Activated CD4-positive, alpha-beta T cell treated with anti-CD3 and anti-CD28 coated beads, Interleukin-2, amount 10 ng/mL, durations not matched to agents 24 days and 14 days (primary cell): ENCODE measurements around the gene TMEM72. TPM values are rescaled to one million over a fixed set of nuclear protein-coding genes. Genes with fewer than 3 reads are reported as not detected.

ENCODE experiments used
- DNase-seq: peaks from one replicate; pipeline ENCODE4 v3.0.0; 2022
- H3K27ac Mint-ChIP-seq: one replicate; pipeline ENCODE4 v1.8.0; 2022; ENCODE audit warnings: mild to moderate bottlenecking, mixed read lengths
- H3K27me3 Mint-ChIP-seq: one replicate; pipeline ENCODE4 v1.8.0; 2022; ENCODE audit warnings: mixed read lengths
- H3K36me3 Mint-ChIP-seq: one replicate; pipeline ENCODE4 v1.8.0; 2022; ENCODE audit warnings: low read depth, mild to moderate bottlenecking, mixed read lengths
- H3K4me1 Mint-ChIP-seq: one replicate; pipeline ENCODE4 v1.8.0; 2021; ENCODE audit warnings: mixed read lengths
- H3K4me3 Mint-ChIP-seq: one replicate; pipeline ENCODE4 v1.8.0; 2022; ENCODE audit warnings: mild to moderate bottlenecking, moderate library complexity, mixed read lengths
- H3K9me3 Mint-ChIP-seq: one replicate; pipeline ENCODE4 v1.8.0; 2021; ENCODE audit warnings: mixed read lengths
- intact Hi-C: fragments of 100-400 bp; cut with micrococcal nuclease; formaldehyde crosslinking; loops from one replicate; pipeline ENCODE4 v1.15.1; 2023
- total RNA-seq: library from RNA; stranded (reverse); gene quantifications from 2 replicates; pipeline ENCODE4 v1.2.3, GENCODE V29; 2022

TMEM72 gene
- total RNA-seq, 1 donor from 2014 or later = not detected

- Mint-ChIP-seq H3K27ac (no peak overlapping the region), H3K4me1 (peaks cover 2% of the 10 kb centered on the region)
- intact Hi-C loops = no loop called here
Measured at GRCh38 chr10:44928462-44928861, 17.3 kb downstream of the TMEM72 start.

GRCh38 chr10:44929356-44930255, 18.5 kb downstream of the TMEM72 start:
- H3K4me3 Mint-ChIP-seq = no peak overlapping the region
- H3K9me3 Mint-ChIP-seq = no peaks in the 10 kb centered on the region
- no peaks in the 10 kb centered on the region for H3K36me3 Mint-ChIP-seq
- peaks cover 6% of the 10 kb centered on the region for H3K27me3 Mint-ChIP-seq
- no peak for DNase-seq
- H3K27ac Mint-ChIP-seq = no peak overlapping the region
- peaks cover 2% of the 10 kb centered on the region for H3K4me1 Mint-ChIP-seq
- intact Hi-C loops = no loop called here

More at GRCh38 chr10:44928462-44928861, 17.3 kb downstream of the TMEM72 start:
- Mint-ChIP-seq H3K9me3 (no peaks in the 10 kb centered on the region), H3K27me3 (peaks cover 6% of the 10 kb centered on the region), H3K4me3 (no peak overlapping the region), H3K36me3 (no peaks in the 10 kb centered on the region)
- no peak for DNase-seq

GRCh38 chr10:44930904-44931620, 19.9 kb downstream of the TMEM72 start:
- H3K27ac Mint-ChIP-seq = no peak overlapping the region
- H3K4me3 Mint-ChIP-seq = no peak overlapping the region
- no peak for DNase-seq
- no peaks in the 10 kb centered on the region for H3K36me3 Mint-ChIP-seq
- intact Hi-C loops = no loop called here
- peaks cover 6% of the 10 kb centered on the region for H3K27me3 Mint-ChIP-seq
- peaks cover 7% of the 10 kb centered on the region for H3K4me1 Mint-ChIP-seq
- H3K9me3 Mint-ChIP-seq = no peaks in the 10 kb centered on the region

GRCh38 chr10:44931621-44932516, 20.7 kb downstream of the TMEM72 start:
- Mint-ChIP-seq H3K27me3 (peaks cover 6% of the 10 kb centered on the region), H3K27ac (no peak overlapping the region)
- no peak for DNase-seq

GRCh38 chr10:44932517-44933450, 21.6 kb downstream of the TMEM72 start:
- Mint-ChIP-seq H3K27ac (no peak overlapping the region), H3K36me3 (no peaks in the 10 kb centered on the region)
- intact Hi-C loops = loop anchor here (1.0 to 2.0 kb wide), 3 partner anchors 26 to 76 kb away; partner anchors contain the start of gene RASSF4

More at GRCh38 chr10:44931621-44932516, 20.7 kb downstream of the TMEM72 start:
- Mint-ChIP-seq H3K36me3 (no peaks in the 10 kb centered on the region), H3K4me1 (peaks cover 7% of the 10 kb centered on the region), H3K9me3 (no peaks in the 10 kb centered on the region), H3K4me3 (no peak overlapping the region)
- intact Hi-C loops = loop anchor here (1.0 to 2.0 kb wide), 3 partner anchors 27 to 77 kb away; partner anchors contain the start of gene RASSF4

GRCh38 chr10:44933451-44934321, 22.5 kb downstream of the TMEM72 start:
- Mint-ChIP-seq H3K4me1 (peaks cover 7% of the 10 kb centered on the region), H3K9me3 (no peaks in the 10 kb centered on the region), H3K36me3 (no peaks in the 10 kb centered on the region), H3K27ac (no peak overlapping the region), H3K4me3 (no peak overlapping the region), H3K27me3 (no peaks in the 10 kb centered on the region)
- intact Hi-C loops = loop anchor here (2.0 kb wide), 2 partner anchors 25 to 75 kb away; partner anchors contain the start of gene RASSF4
- DNase-seq = no peak

More at GRCh38 chr10:44932517-44933450, 21.6 kb downstream of the TMEM72 start:
- Mint-ChIP-seq H3K4me3 (no peak overlapping the region), H3K4me1 (peaks cover 7% of the 10 kb centered on the region), H3K9me3 (no peaks in the 10 kb centered on the region), H3K27me3 (peaks cover 6% of the 10 kb centered on the region)
- DNase-seq = peak; percentile 96

GRCh38 chr10:44934416-44935200, 23.5 kb downstream of the TMEM72 start:
- Mint-ChIP-seq H3K9me3 (no peaks in the 10 kb centered on the region), H3K4me3 (no peak overlapping the region), H3K27ac (no peak overlapping the region), H3K4me1 (peaks cover 7% of the 10 kb centered on the region), H3K27me3 (no peaks in the 10 kb centered on the region), H3K36me3 (no peaks in the 10 kb centered on the region)
- no peak for DNase-seq
- intact Hi-C loops = no loop called here

GRCh38 chr10:44935201-44935965, 24.2 kb downstream of the TMEM72 start:
- Mint-ChIP-seq H3K36me3 (no peaks in the 10 kb centered on the region), H3K4me1 (peaks cover 7% of the 10 kb centered on the region), H3K9me3 (no peaks in the 10 kb centered on the region), H3K27ac (peak overlapping the region; percentile 32), H3K27me3 (peaks cover 2% of the 10 kb centered on the region), H3K4me3 (no peak overlapping the region)
- no peak for DNase-seq
- intact Hi-C loops = no loop called here

GRCh38 chr10:44935966-44936295, 24.8 kb downstream of the TMEM72 start:
- intact Hi-C loops = no loop called here
- H3K9me3 Mint-ChIP-seq = no peaks in the 10 kb centered on the region
- no peaks in the 10 kb centered on the region for H3K36me3 Mint-ChIP-seq
- DNase-seq = no peak
- H3K27me3 Mint-ChIP-seq = peaks cover 2% of the 10 kb centered on the region
- peaks cover 7% of the 10 kb centered on the region for H3K4me1 Mint-ChIP-seq
- no peak overlapping the region for H3K4me3 Mint-ChIP-seq
- H3K27ac Mint-ChIP-seq = peak overlapping the region; percentile 32

GRCh38 chr10:44936314-44936975, 25.3 kb downstream of the TMEM72 start:
- H3K27ac Mint-ChIP-seq = no peak overlapping the region
- no peaks in the 10 kb centered on the region for H3K36me3 Mint-ChIP-seq
- DNase-seq = no peak
- H3K4me1 Mint-ChIP-seq = peaks cover 7% of the 10 kb centered on the region
- intact Hi-C loops = no loop called here
- H3K4me3 Mint-ChIP-seq = no peak overlapping the region
- H3K9me3 Mint-ChIP-seq = no peaks in the 10 kb centered on the region
- peaks cover 7% of the 10 kb centered on the region for H3K27me3 Mint-ChIP-seq
